Smooth muscle cell of the brain vasculature (primary cell): Measurements from ENCODE around the gene PRIMPOL.
"Not testable (repeated sequence)": the region's sequence is repeated elsewhere in the genome, so short reads cannot be mapped to it uniquely, and the experiment has no call there.

Experiments used
- DNase-seq: peaks from one replicate; pipeline ENCODE4 v3.0.0-alpha.2; 2012; ENCODE audit warnings: low read depth, low spot score

Gene PRIMPOL

GRCh38 chr4:184636897-184637296 lies 12.6 kb upstream of the PRIMPOL start:
- DNase-seq: no peak

- DNase-seq: no peak
Observed at GRCh38 chr4:184641022-184641421, 8.5 kb upstream of the PRIMPOL start.

GRCh38 chr4:184641451-184641850 lies 8.1 kb upstream of the PRIMPOL start:
- DNase-seq: no peak

- no peak for DNase-seq
Observed at GRCh38 chr4:184643731-184644130, 5.8 kb upstream of the PRIMPOL start.

GRCh38 chr4:184644553-184645307 lies 4.8 kb upstream of the PRIMPOL start:
- no peak for DNase-seq

- DNase-seq: no peak
Observed at GRCh38 chr4:184645904-184646610, 3.5 kb upstream of the PRIMPOL start.

- DNase-seq: no peak
Observed at GRCh38 chr4:184647266-184648053, 2.1 kb upstream of the PRIMPOL start.

- no peak for DNase-seq
Observed at GRCh38 chr4:184648054-184648312, 1.6 kb upstream of the PRIMPOL start.

- no peak for DNase-seq
Observed at GRCh38 chr4:184648313-184649025, 1.1 kb upstream of the PRIMPOL start.

- no peak for DNase-seq
Observed at GRCh38 chr4:184649971-184650855, 675 bp downstream of the PRIMPOL start.

GRCh38 chr4:184651899-184652298 lies 2.4 kb downstream of the PRIMPOL start:
- DNase-seq: no peak

- not testable (repeated sequence) for DNase-seq
Observed at GRCh38 chr4:184652681-184653080, 3.1 kb downstream of the PRIMPOL start.

GRCh38 chr4:184653650-184654049 lies 4.1 kb downstream of the PRIMPOL start:
- DNase-seq: peak; percentile 63

- DNase-seq: no peak
Observed at GRCh38 chr4:184655889-184656869, 6.6 kb downstream of the PRIMPOL start.

- DNase-seq: no peak
Observed at GRCh38 chr4:184657144-184657543, 7.6 kb downstream of the PRIMPOL start.

GRCh38 chr4:184657820-184658219 lies 8.3 kb downstream of the PRIMPOL start:
- DNase-seq: not testable (repeated sequence)

- DNase-seq: no peak
Observed at GRCh38 chr4:184660978-184661377, 11.4 kb downstream of the PRIMPOL start.

- no peak for DNase-seq
Observed at GRCh38 chr4:184662236-184662635, 12.7 kb downstream of the PRIMPOL start.

- no peak for DNase-seq
Observed at GRCh38 chr4:184664445-184665210, 15.1 kb downstream of the PRIMPOL start.
